HFFc6 (cell line): ENCODE results near the gene HHIPL1. TPM values are rescaled to one million over a fixed set of nuclear protein-coding genes. Genes with fewer than 3 reads are reported as not detected.

Experiments
- DNase-seq: peaks from one replicate; pipeline ENCODE4 v3.0.0-alpha.2; 2018
- H3K27ac Mint-ChIP-seq: 2 replicates; pipeline ENCODE4 v1.8.0; 2020; ENCODE audit warnings: mild to moderate bottlenecking, mixed read lengths
- H3K27me3 Mint-ChIP-seq: 2 replicates; pipeline ENCODE4 v1.8.0; 2021; ENCODE audit warnings: mild to moderate bottlenecking, moderate library complexity, mixed read lengths; ENCODE audit not compliant: insufficient read depth
- H3K36me3 Mint-ChIP-seq: 2 replicates; pipeline ENCODE4 v1.8.0; 2021; ENCODE audit warnings: low read depth, mixed read lengths
- H3K4me1 Mint-ChIP-seq: 2 replicates; pipeline ENCODE4 v1.8.0; 2020; ENCODE audit warnings: low read depth, mixed read lengths
- H3K4me3 Mint-ChIP-seq: 2 replicates; pipeline ENCODE4 v1.8.0; 2020; ENCODE audit warnings: mild to moderate bottlenecking, moderate library complexity, mixed read lengths
- H3K9me3 Mint-ChIP-seq: 2 replicates; pipeline ENCODE4 v1.8.0; 2020; ENCODE audit warnings: mild to moderate bottlenecking, mixed read lengths
- total RNA-seq, 6 experiments: library from RNA; stranded (reverse); fragmentation: NEBNext Ultra II Directional; extraction: Animal tissue kit (Norgen Biotek cat#: 25700); gene quantifications; 2 replicates in 1 of 6; 3 replicates in 5 of 6; pipeline ENCODE4 v1.2.3, GENCODE V29; 2021
- TF ChIP-seq, protein P1 (sequence below): fragments of 200-600 bp; sonication (generic); IDR thresholded peaks from 2 replicates; pipeline ENCODE4 v1.5.0; 2021; ENCODE audit warnings: antibody characterized with exemption, mild to moderate bottlenecking

The HHIPL1 gene
- total RNA-seq, 6 experiments from 2014 or later, result 0.99 to 2.8 (median 1.3) TPM

GRCh38 chr14:99699085-99699760 lies 54.3 kb downstream of the HHIPL1 start:
- H3K36me3 Mint-ChIP-seq, result peaks cover 10% of the 10 kb centered on the region
- H3K27me3 Mint-ChIP-seq, result peaks cover 20% of the 10 kb centered on the region
- no peaks in the 10 kb centered on the region for H3K4me1 Mint-ChIP-seq
- H3K9me3 Mint-ChIP-seq, result peaks cover 16% of the 10 kb centered on the region
- TF ChIP-seq, protein P1, sequence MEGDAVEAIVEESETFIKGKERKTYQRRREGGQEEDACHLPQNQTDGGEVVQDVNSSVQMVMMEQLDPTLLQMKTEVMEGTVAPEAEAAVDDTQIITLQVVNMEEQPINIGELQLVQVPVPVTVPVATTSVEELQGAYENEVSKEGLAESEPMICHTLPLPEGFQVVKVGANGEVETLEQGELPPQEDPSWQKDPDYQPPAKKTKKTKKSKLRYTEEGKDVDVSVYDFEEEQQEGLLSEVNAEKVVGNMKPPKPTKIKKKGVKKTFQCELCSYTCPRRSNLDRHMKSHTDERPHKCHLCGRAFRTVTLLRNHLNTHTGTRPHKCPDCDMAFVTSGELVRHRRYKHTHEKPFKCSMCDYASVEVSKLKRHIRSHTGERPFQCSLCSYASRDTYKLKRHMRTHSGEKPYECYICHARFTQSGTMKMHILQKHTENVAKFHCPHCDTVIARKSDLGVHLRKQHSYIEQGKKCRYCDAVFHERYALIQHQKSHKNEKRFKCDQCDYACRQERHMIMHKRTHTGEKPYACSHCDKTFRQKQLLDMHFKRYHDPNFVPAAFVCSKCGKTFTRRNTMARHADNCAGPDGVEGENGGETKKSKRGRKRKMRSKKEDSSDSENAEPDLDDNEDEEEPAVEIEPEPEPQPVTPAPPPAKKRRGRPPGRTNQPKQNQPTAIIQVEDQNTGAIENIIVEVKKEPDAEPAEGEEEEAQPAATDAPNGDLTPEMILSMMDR, result no peak
- no peak overlapping the region for H3K27ac Mint-ChIP-seq
- H3K4me3 Mint-ChIP-seq, result no peak overlapping the region
- no peak for DNase-seq

DNA sequence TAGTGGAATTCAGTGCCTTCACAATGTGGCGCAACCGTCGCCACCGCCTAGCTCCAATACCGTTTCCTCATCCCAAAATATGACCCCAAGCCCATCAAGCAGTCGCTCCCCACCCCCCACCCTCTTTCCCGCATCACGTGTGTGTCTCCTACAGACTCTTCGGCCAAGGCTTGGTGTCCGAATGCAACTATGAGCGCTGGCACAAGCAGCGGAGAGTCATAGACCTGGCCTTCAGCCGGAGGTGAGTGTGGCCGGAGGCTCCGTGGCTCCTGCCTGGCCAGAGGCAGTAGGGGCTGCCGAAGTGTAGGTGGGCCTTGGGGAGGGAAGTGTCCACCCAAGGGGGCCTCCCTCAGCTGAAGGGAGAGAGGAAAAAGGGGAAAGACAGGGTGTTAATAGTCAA lies 54.9 kb downstream of the HHIPL1 start:
- Mint-ChIP-seq H3K9me3 (peaks cover 22% of the 10 kb centered on the region), H3K27ac (no peak overlapping the region), H3K27me3 (peaks cover 15% of the 10 kb centered on the region), H3K4me3 (no peak overlapping the region), H3K36me3 (peaks cover 10% of the 10 kb centered on the region), H3K4me1 (no peaks in the 10 kb centered on the region)
- TF ChIP-seq, protein P1, result no peak
- no peak for DNase-seq

DNA sequence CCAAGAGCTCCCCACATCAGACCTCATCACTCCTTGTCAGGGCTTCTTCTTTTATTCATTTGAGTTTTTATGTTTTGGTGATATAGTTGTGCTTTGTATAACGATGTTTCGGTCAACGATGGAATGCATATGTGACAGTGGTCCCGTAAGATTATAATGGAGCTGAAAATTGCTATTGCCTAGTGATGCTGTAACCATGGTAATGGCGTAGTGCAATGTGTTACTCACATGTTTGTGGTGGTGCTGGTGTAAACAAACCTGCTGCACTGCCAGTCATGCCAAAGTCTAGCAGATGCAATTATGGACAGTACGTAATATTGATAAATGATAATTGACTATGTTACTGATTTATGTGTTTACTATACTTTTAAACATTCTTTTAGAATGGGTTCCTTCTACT lies 55.5 kb downstream of the HHIPL1 start:
- Mint-ChIP-seq H3K4me3 (no peak overlapping the region), H3K27ac (no peak overlapping the region), H3K27me3 (peaks cover 13% of the 10 kb centered on the region), H3K36me3 (peaks cover 10% of the 10 kb centered on the region), H3K9me3 (peaks cover 22% of the 10 kb centered on the region), H3K4me1 (no peaks in the 10 kb centered on the region)
- TF ChIP-seq, protein P1, result no peak
- DNase-seq, result no peak

GRCh38 chr14:99701260-99701659 lies 56.3 kb downstream of the HHIPL1 start:
- Mint-ChIP-seq H3K4me3 (no peak overlapping the region), H3K27me3 (peaks cover 8% of the 10 kb centered on the region), H3K9me3 (peaks cover 22% of the 10 kb centered on the region), H3K4me1 (no peaks in the 10 kb centered on the region), H3K36me3 (peaks cover 10% of the 10 kb centered on the region), H3K27ac (no peak overlapping the region)
- no peak for DNase-seq
- TF ChIP-seq, protein P1, result no peak

DNA sequence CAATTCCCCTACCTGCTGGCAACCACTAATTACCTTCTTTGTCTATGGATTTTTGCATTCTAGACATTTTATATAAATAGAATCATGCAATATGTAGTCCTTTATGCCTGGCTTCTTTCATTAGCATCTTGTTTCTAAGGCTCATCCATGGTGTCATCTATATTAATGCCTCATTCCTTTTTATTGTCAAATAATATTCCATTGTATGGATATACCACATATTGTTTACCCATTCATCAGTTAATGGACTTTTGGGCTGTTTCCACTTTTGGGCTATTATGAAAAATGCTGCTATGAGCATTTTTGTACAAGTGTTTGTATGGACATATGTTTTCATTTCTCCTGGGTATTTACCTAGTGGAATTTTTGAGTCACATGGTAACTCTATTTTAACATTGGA lies 57.2 kb downstream of the HHIPL1 start:
- Mint-ChIP-seq H3K27me3 (peaks cover 8% of the 10 kb centered on the region), H3K36me3 (peaks cover 10% of the 10 kb centered on the region), H3K4me1 (no peaks in the 10 kb centered on the region), H3K4me3 (no peak overlapping the region), H3K27ac (no peak overlapping the region), H3K9me3 (peaks cover 22% of the 10 kb centered on the region)
- no peak for DNase-seq
- TF ChIP-seq, protein P1, result no peak
